H1 (cell line): ENCODE results near the gene CLEC12A. TPM values are rescaled to one million over a fixed set of nuclear protein-coding genes. Genes with fewer than 3 reads are reported as not detected.

ENCODE experiments used
- ATF2 ChIP-seq: IDR thresholded peaks from 2 replicates; pipeline ENCODE4 v1.6.1; 2012; ENCODE audit warnings: low read length, inconsistent platforms
- BACH1 ChIP-seq: IDR thresholded peaks from 2 replicates; pipeline ENCODE4 v1.6.1; 2012; ENCODE audit warnings: low read length, improper control_type of control experiment
- CBX5 ChIP-seq: fragments of 300-800, 300-1000 bp; sonication (generic); IDR thresholded peaks from 2 replicates; pipeline ENCODE4 v1.7.1; 2016; ENCODE audit warnings: antibody characterized with exemption, low read length, low read depth
- CHD7 ChIP-seq: fragments of 300-600 bp; sonication (generic); IDR thresholded peaks from 2 replicates; pipeline ENCODE4 v1.7.1; 2012; ENCODE audit warnings: low read length, moderate library complexity, mild to moderate bottlenecking, inconsistent platforms; ENCODE audit not compliant: insufficient replicate concordance
- CREB1 ChIP-seq: IDR thresholded peaks from 2 replicates; pipeline ENCODE4 v1.6.1; 2012; ENCODE audit warnings: inconsistent platforms
- E2F6 ChIP-seq: IDR thresholded peaks from 2 replicates; pipeline ENCODE4 v1.6.1; 2012; ENCODE audit warnings: inconsistent platforms
- GABPA ChIP-seq: IDR thresholded peaks from 2 replicates; pipeline ENCODE4 v1.6.1; 2011; ENCODE audit warnings: mild to moderate bottlenecking, low read length, moderate library complexity, borderline replicate concordance; ENCODE audit not compliant: insufficient read depth
- HDAC6 ChIP-seq: IDR thresholded peaks from one replicate; pipeline ENCODE4 v1.7.1; 2012; ENCODE audit warnings: low read depth, mild to moderate bottlenecking, inconsistent platforms, low read length, moderate library complexity
- RFX5 ChIP-seq: IDR thresholded peaks from 2 replicates; pipeline ENCODE4 v1.6.1; 2011; ENCODE audit warnings: low read depth, low read length, improper control_type of control experiment, borderline replicate concordance
- TCF12 ChIP-seq: IDR thresholded peaks from 2 replicates; pipeline ENCODE4 v1.6.1; 2011; ENCODE audit warnings: low read depth, mild to moderate bottlenecking, low read length
- polyA plus RNA-seq, 7 experiments: library from polyadenylated mRNA; depleted of rRNA in 3 of 7; stranded (reverse) in 5 of 7; unstranded in 2 of 7; fragments of >200 nt in 5 of 7; fragments of 200-250 nt in 2 of 7; gene quantifications; 1 replicate in 5 of 7; 2 replicates in 1 of 7; 4 replicates in 1 of 7; pipeline versions ENCODE4 v1.2.1 to v1.2.3, GENCODE V29; 2011 to 2013; ENCODE audit warnings: missing spikeins in 2 of 7, mixed read lengths in 2 of 7
- total RNA-seq: library from RNA; stranded (reverse); fragmentation: NEBNext Ultra II Directional; extraction: Animal tissue kit (Norgen Biotek cat#: 25700); gene quantifications from 2 replicates; pipeline ENCODE4 v1.2.1, GENCODE V29; 2021

The CLEC12A gene
- total and polyA plus RNA-seq, 2 of the 8 experiments (the other 6 are each of a cell fraction or from before 2014, with no cell fraction given) = not detected

GRCh38 chr12:9999016-9999415 is 27.8 kb downstream of the CLEC12A start, which contains the start of gene CLEC1B (continued):
- TF ChIP-seq CHD7 = no peak
- no peak for TF ChIP-seq CBX5
- TF ChIP-seq ATF2 = no peak
- TF ChIP-seq TCF12 = no peak
- TF ChIP-seq CREB1 = no peak
- no peak for TF ChIP-seq RFX5
- no peak for TF ChIP-seq BACH1
- TF ChIP-seq E2F6 = no peak
- no peak for TF ChIP-seq GABPA
- TF ChIP-seq HDAC6 = no peak
